GM12875 (cell line): ENCODE results near the gene NSL1.

Experiments used
- H3K4me3 ChIP-seq: one replicate; pipeline ENCODE4 v1.5.1; 2011; ENCODE audit warnings: low read depth, low read length, control low read depth
- TF ChIP-seq, protein P1 (sequence below): IDR thresholded peaks from 2 replicates; pipeline ENCODE4 v1.5.1; 2011; ENCODE audit warnings: low read depth, mild to moderate bottlenecking, control low read depth, inconsistent platforms, low read length, moderate library complexity, borderline replicate concordance; ENCODE audit not compliant: insufficient read depth

The NSL1 gene

DNA sequence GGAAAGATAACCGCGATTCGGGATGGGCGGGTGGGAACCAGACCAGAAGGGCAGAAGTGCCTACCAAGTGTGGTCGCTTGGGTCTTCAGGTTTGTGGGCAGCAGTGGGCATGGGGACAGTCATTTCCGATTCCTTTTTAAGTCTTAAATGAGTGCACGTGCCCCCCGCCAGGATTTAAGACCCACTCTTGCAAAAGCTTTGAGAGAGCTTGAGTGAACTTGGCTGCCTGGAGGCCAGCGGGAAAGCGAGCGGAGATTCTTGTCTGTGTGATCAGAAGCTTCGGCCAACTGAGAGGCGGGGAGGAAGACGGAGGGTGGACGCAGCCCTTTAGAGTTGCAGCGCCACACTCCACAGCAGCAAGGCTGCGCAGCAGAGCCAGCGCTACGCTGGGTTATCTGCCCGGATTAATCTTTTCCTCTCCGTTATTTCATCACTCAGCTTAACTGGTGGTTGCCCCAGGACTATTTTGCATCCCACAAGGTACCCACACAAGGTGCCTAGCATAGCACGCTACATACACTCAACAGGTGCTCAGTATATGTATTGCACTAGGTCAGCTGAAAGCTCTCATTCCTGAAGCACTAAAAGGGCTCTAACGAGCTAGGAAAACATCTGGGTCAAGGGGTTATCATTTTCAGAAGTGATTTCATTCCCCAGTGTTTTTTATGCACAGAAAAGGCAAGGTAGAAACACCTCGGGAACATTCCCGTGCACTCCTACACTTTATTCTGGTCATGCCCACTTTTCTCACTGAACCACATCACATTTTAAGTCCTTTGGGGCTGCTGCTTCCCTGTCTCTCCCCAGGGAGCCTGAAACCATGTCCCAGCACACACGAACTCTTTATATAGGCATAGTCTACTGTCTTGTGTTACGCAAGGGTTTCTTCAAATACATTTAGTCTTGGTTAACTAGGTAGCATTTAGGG lies 90.4 kb downstream of the NSL1 start:
- TF ChIP-seq, protein P1, sequence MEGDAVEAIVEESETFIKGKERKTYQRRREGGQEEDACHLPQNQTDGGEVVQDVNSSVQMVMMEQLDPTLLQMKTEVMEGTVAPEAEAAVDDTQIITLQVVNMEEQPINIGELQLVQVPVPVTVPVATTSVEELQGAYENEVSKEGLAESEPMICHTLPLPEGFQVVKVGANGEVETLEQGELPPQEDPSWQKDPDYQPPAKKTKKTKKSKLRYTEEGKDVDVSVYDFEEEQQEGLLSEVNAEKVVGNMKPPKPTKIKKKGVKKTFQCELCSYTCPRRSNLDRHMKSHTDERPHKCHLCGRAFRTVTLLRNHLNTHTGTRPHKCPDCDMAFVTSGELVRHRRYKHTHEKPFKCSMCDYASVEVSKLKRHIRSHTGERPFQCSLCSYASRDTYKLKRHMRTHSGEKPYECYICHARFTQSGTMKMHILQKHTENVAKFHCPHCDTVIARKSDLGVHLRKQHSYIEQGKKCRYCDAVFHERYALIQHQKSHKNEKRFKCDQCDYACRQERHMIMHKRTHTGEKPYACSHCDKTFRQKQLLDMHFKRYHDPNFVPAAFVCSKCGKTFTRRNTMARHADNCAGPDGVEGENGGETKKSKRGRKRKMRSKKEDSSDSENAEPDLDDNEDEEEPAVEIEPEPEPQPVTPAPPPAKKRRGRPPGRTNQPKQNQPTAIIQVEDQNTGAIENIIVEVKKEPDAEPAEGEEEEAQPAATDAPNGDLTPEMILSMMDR, result 0 out of 2 replicates have a peak, but pooled peaks have one; percentile 12
- H3K4me3 ChIP-seq, result peak overlapping the region; percentile 80

- TF ChIP-seq, protein P1, result no peak
- H3K4me3 ChIP-seq, result peak overlapping the region; percentile 80
These were observed 91.2 kb downstream of the NSL1 start for GRCh38 chr1:212700223-212700891.

DNA sequence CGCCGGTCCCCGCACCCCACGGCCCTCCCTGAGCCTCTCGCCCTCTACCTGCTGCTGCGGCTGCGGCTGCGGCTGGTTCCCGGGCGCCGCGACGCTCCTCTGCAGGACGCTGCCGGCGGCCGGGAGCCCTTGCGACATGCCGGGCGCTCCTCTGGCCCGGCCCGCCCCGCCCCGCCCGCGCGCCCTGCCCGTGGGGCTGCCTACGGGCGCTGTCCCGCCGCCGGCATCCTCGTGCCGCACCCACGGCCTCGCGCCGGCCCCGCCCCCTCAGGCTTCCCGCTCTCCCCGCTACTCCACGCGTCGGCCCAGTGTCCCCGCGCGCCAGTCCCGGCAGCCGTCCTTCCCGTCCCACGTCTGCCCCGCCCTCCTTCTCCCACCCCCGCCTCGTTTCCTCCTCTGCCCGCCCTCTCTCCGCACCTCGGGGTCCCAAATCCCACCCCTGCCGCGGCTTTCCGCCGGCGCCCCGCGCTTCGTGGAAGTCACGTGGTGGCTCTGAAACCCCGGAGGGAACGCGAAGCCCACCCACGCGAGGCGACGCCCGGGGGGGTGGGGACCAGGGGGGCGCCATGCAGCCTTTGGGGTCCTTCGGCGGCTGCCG lies 91.9 kb downstream of the NSL1 start, which contains the start of gene BATF3:
BATF3 (minus strand) TSS at position 216 of the 598 bp plus-strand sequence; CDS start at position 138, 78 bp downstream.
- peak within 1 kb of the TSS; percentile 80 for H3K4me3 ChIP-seq
- TF ChIP-seq, protein P1, result no peak

DNA sequence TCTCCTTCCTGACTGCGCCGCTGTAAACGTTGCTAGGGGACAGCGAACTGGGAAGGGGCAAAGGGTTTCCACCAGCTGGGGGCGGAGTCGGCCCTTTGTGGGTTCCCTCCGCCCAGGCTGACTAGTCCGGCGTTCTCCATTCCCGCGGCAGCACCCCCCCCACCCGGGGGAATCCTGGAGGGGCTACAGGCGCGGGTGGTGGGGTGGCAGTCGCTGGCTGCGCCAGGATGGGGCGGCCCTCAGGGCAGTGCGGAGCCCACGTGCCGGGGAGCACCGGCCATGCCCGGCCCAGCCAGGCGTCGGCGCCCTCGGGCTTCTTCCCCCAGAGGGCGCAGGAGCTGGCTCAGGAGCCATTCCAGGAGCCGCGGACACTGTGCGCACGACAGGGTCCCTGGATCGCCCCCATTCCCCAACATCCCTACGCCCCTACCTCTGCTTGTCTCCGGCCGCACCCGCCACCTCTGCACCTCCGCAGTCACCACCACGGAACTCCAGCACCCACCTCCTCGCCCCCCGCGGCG lies 92.4 kb downstream of the NSL1 start:
- TF ChIP-seq, protein P1, result peak; percentile 85
- H3K4me3 ChIP-seq, result peak overlapping the region; percentile 80

DNA sequence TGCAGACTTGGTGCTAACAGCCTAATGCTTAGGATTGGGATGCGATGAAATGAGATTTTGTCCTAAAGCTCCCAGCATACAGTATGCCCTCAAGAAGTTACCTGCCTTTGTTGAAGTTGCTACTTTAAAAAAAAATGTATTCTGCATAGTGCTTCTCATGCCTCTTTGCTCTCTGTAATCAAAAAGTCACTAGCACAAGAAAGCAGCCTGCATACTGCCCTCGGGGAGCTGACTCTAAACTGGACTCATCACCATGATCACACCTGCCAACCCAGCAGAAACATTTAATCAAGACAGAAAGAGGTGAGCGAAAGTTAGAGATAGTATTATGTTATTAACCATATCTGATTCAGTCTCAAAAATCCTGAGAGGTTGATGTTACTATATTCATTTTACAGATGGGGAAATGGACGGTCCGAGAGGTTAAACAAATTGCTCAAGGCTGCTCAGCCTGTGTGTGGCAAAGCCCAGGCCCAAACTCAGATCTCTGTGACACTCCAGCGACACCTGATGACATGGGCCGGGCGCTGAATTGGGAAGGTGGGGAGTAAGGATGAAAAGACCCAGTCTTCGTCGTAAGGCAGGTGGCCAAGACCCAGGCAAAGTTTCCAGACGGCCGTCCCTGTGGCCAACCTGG lies 93.0 kb downstream of the NSL1 start:
- H3K4me3 ChIP-seq, result peak overlapping the region; percentile 80
- TF ChIP-seq, protein P1, result no peak

- TF ChIP-seq, protein P1, result no peak
- no peak overlapping the region for H3K4me3 ChIP-seq
These were observed 94.8 kb downstream of the NSL1 start for GRCh38 chr1:212696721-212697331.
